GM12801 (cell line): ENCODE results near the gene YWHAG.

Experiments
- TF ChIP-seq, protein P1 (sequence below): IDR thresholded peaks from one replicate; pipeline ENCODE4 v1.5.1; 2011; ENCODE audit warnings: control low read depth; ENCODE audit not compliant: insufficient read length; ENCODE audit errors: extremely low read depth

YWHAG gene

GRCh38 chr7:76356823-76357222, 2.0 kb downstream of the YWHAG start:
- TF ChIP-seq, protein P1, sequence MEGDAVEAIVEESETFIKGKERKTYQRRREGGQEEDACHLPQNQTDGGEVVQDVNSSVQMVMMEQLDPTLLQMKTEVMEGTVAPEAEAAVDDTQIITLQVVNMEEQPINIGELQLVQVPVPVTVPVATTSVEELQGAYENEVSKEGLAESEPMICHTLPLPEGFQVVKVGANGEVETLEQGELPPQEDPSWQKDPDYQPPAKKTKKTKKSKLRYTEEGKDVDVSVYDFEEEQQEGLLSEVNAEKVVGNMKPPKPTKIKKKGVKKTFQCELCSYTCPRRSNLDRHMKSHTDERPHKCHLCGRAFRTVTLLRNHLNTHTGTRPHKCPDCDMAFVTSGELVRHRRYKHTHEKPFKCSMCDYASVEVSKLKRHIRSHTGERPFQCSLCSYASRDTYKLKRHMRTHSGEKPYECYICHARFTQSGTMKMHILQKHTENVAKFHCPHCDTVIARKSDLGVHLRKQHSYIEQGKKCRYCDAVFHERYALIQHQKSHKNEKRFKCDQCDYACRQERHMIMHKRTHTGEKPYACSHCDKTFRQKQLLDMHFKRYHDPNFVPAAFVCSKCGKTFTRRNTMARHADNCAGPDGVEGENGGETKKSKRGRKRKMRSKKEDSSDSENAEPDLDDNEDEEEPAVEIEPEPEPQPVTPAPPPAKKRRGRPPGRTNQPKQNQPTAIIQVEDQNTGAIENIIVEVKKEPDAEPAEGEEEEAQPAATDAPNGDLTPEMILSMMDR: no peak

DNA sequence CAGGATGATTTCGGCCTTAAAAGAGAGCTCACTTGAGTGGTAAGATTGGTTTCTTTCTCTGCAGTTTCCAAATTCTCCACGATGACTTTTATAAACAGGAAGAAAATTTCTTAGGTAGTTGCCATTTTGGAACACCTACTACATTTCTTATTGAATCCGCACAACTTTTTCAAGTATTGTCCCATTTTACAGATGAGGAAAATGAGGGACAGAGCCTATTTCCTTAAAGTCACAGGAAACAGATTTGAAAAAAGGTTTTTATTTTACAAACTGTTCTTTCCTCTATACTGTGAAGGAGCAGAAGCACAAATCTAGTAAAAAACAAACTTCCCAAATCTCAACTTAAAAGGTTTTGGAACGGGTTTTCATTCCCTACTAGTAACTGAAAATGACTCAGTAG, 2.7 kb downstream of the YWHAG start:
- TF ChIP-seq, protein P1: no peak

DNA sequence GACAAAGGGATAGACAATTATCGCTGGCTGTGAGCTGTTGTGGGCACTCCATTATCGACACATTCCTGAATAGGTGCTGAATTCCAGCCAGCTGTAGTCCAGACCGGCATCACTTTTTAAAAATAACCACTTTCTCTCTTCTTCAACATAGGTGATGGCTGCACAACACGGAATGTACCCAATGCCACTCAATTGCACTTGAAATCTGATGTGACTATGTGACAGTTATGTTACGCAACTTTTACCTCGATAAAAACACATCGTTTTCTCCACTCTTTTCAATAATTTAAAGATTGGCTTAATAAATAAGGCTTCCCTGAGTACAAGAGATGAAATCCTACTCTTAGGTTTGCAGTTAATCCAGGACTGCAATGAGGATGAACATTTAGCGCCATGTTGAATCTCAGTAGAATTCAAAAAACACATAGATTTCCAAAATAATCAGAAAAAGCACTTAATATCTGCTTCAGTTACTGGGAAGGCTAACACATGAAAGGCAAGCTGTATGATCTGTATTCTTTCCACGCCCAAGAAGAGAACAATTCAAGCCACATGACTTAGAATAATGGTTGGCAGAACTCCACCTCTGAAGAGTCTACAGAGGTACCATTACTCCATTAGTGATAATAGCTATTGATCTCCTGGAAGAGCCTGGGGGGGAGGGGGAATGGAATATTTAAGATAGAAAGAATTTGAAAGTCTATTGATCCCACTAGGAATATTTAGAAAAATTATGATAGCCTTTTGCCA, 3.6 kb downstream of the YWHAG start:
- TF ChIP-seq, protein P1: no peak

GRCh38 chr7:76354516-76354915, 4.3 kb downstream of the YWHAG start:
- TF ChIP-seq, protein P1: no peak

GRCh38 chr7:76353744-76354143, 5.0 kb downstream of the YWHAG start:
- TF ChIP-seq, protein P1: no peak

DNA sequence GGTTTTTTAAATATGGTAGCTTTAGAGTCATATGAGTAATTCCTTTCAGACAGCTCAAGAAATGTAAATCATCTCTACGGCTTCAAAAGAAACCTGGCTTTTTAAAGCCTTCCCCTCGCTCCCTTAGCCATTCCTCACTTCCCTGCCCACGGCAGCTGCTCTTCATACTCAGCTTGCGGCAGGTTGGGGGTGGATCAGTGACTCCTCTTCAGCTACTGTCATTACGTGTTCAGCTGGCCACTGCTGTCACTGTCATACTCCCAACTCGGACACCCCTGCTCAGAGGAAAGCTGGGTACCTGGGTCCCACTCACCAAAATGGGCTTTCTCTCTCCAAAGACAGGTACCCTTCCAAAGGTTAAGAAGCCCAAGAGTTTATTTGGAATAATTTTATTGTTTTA, 6.6 kb downstream of the YWHAG start:
- TF ChIP-seq, protein P1: no peak

GRCh38 chr7:76351372-76351771, 7.4 kb downstream of the YWHAG start:
- TF ChIP-seq, protein P1: no peak
